Breast epithelium (tissue), 4 donors: ENCODE results near the gene TOB1. TPM values are rescaled to one million over a fixed set of nuclear protein-coding genes. Genes with fewer than 3 reads are reported as not detected.

Source experiments
- DNase-seq, 2 donors: peaks; one replicate each; pipeline ENCODE4 v3.0.0-alpha.2; 2019; ENCODE audit warnings: low spot score in 2 of 2
- H3K27ac ChIP-seq, 2 donors: fragments of 200-600 bp; sonication (generic) in 1 of 2; one replicate each; pipeline ENCODE4 v1.5.1; 2016 to 2019; ENCODE audit warnings: mild to moderate bottlenecking in 1 of 2
- H3K27me3 ChIP-seq, 2 donors: fragments of 200-600 bp; sonication (generic) in 1 of 2; one replicate each; pipeline versions ENCODE4 v1.5.1 to v1.6.0; 2017 to 2019; ENCODE audit warnings: control low read depth in 1 of 2, mild to moderate bottlenecking in 1 of 2
- H3K36me3 ChIP-seq: fragments of 200-600 bp; one replicate; pipeline ENCODE4 v1.5.1; 2019
- H3K4me1 ChIP-seq, 2 donors: fragments of 200-600 bp; sonication (generic); one replicate each; pipeline ENCODE4 v1.5.1; 2016 to 2019; ENCODE audit warnings: control low read depth in 1 of 2
- H3K4me3 ChIP-seq, 3 donors: fragments of 200-600 bp; sonication (generic); 1 replicate in 2 of 3; 2 replicates in 1 of 3; pipeline ENCODE4 v1.5.1; 2016 to 2019; ENCODE audit warnings: mild to moderate bottlenecking in 3 of 3, moderate library complexity in 2 of 3
- H3K9me3 ChIP-seq, 2 donors: fragments of 200-600 bp; sonication (generic) in 1 of 2; one replicate each; pipeline ENCODE4 v1.5.1; 2016 to 2019; ENCODE audit warnings: control low read depth in 1 of 2
- CTCF ChIP-seq, 3 donors: fragments of 450-650 bp; IDR thresholded peaks; one replicate each; pipeline ENCODE4 v1.5.1; 2016 to 2017; ENCODE audit warnings: antibody characterized with exemption in 3 of 3, mild to moderate bottlenecking in 3 of 3, moderate library complexity in 3 of 3
- POLR2A ChIP-seq: fragments of 450-650 bp; IDR thresholded peaks from one replicate; pipeline ENCODE4 v1.6.1; 2016; ENCODE audit warnings: antibody characterized with exemption, mild to moderate bottlenecking, moderate library complexity
- POLR2AphosphoS5 ChIP-seq, 3 donors: sonication (generic); formaldehyde crosslinking; IDR thresholded peaks; one replicate each; pipeline ENCODE4 v1.6.1; 2017; ENCODE audit warnings: antibody characterized with exemption in 3 of 3
- intact Hi-C: fragments of 100-400 bp; cut with DNase I; formaldehyde crosslinking; loops from one replicate; pipeline ENCODE4 v1.15.1; 2023; ENCODE audit warnings: low total_unique reads
- total RNA-seq, 3 donors: library from RNA; depleted of rRNA; stranded (reverse); fragments of >200 nt; gene quantifications; one replicate each; pipeline ENCODE4 v1.1.0, GENCODE V29; 2016

The TOB1 gene
- total RNA-seq, 3 donors from 2014 or later, result 12.6 to 145 (median 54.1) TPM

- no peak overlapping the region for H3K27ac ChIP-seq
- intact Hi-C loops, result no loop called here
- no peaks in the 10 kb centered on the region for H3K9me3 ChIP-seq
- no peaks in the 10 kb centered on the region for H3K27me3 ChIP-seq
- no peaks in the 10 kb centered on the region for H3K4me1 ChIP-seq
- no peak overlapping the region for H3K4me3 ChIP-seq
- TF ChIP-seq POLR2A (no peak), CTCF (IDR thresholded peaks at IDR 0.05) (no peak), POLR2AphosphoS5 (IDR thresholded peaks at IDR 0.05) (no peak)
- DNase-seq, result no peak
- no peaks in the 10 kb centered on the region for H3K36me3 ChIP-seq
Measured at GRCh38 chr17:50816271-50816670, 49.9 kb downstream of the TOB1 start.

DNA sequence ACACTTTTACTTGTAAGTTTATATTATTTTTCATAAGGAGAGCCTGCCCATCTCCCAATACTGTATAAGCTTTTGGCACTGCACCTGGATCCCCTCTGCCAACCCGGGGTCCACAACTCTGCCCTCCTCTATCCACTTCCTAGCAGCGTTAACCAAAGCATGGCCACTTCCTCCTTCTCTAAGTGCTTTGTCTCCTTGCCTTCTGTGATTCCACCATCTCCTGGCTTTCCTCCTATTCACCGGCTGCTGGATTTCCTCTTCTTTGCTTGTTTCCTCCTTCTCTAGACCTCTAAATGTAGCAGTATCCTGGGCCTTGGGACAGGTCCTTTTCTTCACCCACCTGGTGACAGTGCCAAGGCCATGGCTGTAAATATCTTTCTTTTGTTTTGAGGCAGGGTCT, 50.8 kb downstream of the TOB1 start:
- Histone ChIP-seq H3K4me1 (no peaks in the 10 kb centered on the region), H3K36me3 (no peaks in the 10 kb centered on the region), H3K4me3 (no peak overlapping the region), H3K27ac (no peak overlapping the region), H3K9me3 (no peaks in the 10 kb centered on the region), H3K27me3 (no peaks in the 10 kb centered on the region)
- TF ChIP-seq CTCF (IDR thresholded peaks at IDR 0.05) (no peak), POLR2AphosphoS5 (IDR thresholded peaks at IDR 0.05) (no peak), POLR2A (no peak)
- DNase-seq, result no peak
- intact Hi-C loops, result no loop called here

- no peak for DNase-seq
- TF ChIP-seq POLR2AphosphoS5 (IDR thresholded peaks at IDR 0.05) (no peak), CTCF (IDR thresholded peaks at IDR 0.05) (no peak), POLR2A (no peak)
- Histone ChIP-seq H3K9me3 (no peaks in the 10 kb centered on the region), H3K27ac (no peak overlapping the region), H3K27me3 (no peaks in the 10 kb centered on the region), H3K4me3 (no peak overlapping the region), H3K36me3 (no peaks in the 10 kb centered on the region), H3K4me1 (no peaks in the 10 kb centered on the region)
- intact Hi-C loops, result no loop called here
Measured at GRCh38 chr17:50813583-50813982, 52.6 kb downstream of the TOB1 start.

Other genes starting within 250 kb of the TOB1 start
- 100 to 1,000 TPM in 1 of 3 donors, 10 to 100 TPM in 1, 1 to 10 TPM in 1; 6.1 to 122 (median 81.0) TPM for gene ABCC3, start 231.5 kb downstream of the TOB1 start, total RNA-seq
- gene ANKRD40, start 158.4 kb downstream of the TOB1 start, total RNA-seq, result 10 to 100 TPM; 36.7 to 68.6 (median 38.1) TPM
- gene LUC7L3, start 146.8 kb downstream of the TOB1 start, total RNA-seq, result 100 to 1,000 TPM in 2 of 3 donors, 10 to 100 TPM in 1; 70.7 to 161 (median 104) TPM
- not detected for gene ANKRD40CL, start 98.8 kb downstream of the TOB1 start, total RNA-seq
- not detected for gene WFIKKN2, start 30.8 kb downstream of the TOB1 start, total RNA-seq